HG03558 (cell line): Measurements from ENCODE around the gene SIPA1L3.
"Not testable (repeated sequence)": the region's sequence is repeated elsewhere in the genome, so short reads cannot be mapped to it uniquely, and the experiment has no call there.

Experiments
- ATAC-seq: cut with Tn5 transposase; IDR thresholded peaks from one replicate; pipeline ENCODE4 v1.9.1; 2021; ENCODE audit warnings: moderate number of reproducible peaks; ENCODE audit not compliant: unreplicated experiment; ENCODE audit errors: extremely low read depth

SIPA1L3 gene

DNA sequence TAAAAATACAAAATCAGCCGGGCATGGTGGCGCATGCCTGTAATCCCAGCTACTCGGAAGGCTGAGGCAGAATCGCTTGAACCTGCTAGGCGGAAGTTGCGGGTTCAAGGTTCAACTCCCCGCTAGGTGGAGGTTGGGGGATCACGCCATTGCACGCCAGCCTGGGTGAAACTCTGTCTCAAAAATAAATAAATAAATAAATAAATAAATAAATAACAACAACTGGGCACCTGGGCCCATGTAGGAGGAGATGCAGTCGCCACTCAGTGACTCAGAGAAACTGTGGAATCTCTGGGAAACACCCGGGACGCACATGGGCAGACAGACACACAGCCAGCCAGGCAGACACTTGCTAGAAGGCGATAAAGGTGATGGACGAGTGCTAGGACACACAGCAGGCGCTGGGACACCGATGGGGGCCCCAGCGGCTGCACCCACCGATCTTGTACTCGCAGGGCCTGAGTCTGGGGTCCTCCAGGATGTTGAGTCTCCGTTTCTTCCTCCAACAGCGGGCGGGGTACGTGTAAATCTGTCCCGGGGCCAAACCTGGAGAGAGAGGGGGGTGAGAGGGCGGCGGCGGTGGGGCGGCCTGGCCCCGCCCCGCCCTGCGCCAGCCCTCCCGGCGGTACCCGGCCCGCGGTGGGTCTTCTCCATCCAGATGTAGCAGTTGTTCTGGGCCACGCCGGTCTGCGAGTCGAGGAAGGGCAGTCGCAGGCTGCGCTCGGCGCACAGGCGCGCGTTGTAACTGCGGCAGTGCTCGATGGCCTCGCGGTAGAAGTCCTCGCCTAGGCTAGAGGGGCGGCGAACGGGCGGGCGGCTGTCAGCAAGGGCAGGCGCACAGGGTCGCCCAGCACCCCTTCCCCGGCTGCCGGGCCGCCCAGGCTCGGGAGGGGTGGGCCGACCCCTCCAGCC is 315.2 kb downstream of the SIPA1L3 start:
- no peak for ATAC-seq

DNA sequence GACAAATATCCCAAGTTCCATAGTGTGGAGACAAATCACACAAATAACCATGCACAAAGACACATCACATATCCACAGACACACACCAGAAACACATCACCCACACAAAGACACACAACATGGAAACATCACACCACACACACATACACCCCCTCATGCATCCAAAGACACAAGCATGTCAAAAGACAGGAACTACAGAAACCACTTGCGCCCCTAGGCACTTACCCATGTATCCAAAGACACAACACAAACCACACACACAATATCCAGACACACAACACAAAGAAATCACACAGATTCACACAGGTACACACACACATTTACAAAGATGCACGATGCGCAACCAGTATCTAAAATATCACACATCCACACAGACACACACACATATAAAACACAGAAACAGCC is 316.1 kb downstream of the SIPA1L3 start:
- no peak for ATAC-seq

DNA sequence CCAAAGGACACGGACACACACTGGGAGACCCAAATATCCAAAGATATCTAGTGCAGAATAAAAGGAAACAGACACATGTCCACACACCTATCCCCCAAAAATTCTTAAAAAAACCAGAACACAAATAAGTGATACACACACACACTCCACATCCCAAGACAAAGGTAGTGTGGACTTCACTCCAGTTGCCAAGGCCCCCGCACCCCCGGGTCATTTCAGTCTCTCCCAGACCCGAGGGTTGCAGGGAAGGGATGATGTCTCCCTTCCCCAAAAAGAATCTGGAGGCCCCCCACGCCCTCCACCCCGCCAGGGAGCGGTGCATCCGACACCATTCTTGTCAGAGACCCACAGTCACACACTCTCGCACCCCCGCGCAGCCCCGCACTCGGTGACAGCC is 316.6 kb downstream of the SIPA1L3 start:
- no peak for ATAC-seq

DNA sequence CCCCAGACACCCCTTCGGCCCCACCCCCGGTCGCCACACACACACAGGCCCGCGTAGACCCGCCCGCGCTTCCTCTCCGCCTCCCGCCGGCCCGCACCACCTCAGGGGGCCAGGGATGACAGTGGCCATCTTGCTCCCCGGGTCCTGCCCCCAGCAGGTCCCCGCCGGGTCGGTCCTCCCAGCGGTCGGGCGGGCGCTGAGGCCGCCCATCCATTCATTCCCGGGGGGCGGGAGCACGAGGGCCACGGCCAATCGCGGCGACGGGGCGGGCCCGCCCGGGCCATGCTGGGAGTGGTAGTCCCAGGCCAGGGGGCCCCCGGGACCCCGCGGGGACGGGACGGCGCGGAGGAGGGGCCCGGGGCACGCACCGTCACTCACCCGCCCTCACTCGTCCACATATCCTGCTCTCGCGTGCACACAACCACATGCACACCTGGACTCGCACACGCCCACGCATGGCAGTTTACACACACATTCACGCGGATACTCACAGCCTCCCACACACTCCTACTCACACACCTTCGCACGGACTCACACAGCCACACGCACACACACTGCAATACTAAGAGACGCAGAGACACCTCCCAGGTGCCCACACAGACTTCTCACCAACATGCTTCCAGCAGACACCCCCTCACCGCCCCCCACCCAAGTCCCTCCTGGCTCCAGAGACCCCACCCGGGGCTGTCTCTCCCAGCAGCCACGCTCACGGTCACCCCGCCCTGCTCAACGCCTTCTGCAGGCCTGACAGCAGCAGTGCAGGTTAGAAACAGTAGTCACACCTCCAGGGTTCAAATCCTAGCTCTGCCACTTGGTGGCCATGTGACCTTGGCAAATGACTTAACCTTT is 317.2 kb downstream of the SIPA1L3 start, which contains the start of gene DPF1:
TSS of gene DPF1 (minus strand) at position 209 of the 849 bp plus-strand sequence. CDS start at position 129, 80 bp downstream.
- no peak for ATAC-seq

DNA sequence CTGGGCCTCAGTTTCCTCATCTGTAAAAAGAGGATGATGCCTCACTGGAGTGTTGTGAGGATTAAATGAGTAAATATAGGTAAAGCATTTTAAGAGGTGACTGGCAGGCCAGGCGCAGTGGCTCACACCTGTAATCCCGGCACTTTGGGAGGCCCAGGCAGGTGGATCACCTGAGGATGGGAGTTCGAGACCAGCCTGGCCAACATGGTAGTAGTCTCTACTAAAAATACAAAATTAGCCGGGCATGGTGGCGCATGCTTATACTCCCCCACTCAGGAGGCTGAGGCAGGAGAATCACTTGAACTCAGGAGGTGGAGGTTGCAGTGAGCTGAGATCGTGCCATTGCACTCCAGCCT is 317.8 kb downstream of the SIPA1L3 start:
- not testable (repeated sequence) for ATAC-seq

DNA sequence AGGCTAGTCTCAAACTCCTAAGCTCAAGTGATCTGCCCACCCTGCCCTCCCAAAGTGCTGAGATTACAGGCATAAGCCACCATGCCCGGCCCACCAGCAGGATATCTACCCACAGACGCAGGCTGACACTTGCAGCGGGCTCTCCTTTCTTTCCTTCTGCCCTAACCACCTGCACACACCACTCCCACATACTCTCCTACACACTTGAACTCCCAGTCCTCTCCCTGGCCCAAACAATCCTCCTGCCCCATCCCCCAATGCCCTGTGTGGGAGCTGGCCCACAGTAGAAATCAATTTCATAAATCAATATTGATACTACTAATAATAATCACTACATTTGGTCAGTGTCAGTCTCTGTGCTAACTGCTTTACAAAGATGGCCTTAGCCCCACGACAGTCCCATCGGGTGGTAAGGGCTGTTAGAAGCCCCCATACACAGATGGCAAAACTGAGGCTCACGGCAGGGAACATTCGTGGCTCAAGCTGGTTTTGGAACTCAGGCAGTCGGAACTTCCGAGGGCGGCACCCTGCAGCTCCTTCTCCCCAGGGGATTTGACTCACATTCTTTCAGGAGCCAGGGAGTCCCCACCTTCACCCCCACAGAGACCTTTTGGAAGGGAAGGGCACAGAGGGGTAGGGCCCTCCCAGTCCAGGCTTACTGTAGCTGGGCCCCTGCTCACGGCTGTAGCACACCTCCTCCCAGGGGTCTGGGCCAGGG is 320.4 kb downstream of the SIPA1L3 start:
- ATAC-seq = no peak

DNA sequence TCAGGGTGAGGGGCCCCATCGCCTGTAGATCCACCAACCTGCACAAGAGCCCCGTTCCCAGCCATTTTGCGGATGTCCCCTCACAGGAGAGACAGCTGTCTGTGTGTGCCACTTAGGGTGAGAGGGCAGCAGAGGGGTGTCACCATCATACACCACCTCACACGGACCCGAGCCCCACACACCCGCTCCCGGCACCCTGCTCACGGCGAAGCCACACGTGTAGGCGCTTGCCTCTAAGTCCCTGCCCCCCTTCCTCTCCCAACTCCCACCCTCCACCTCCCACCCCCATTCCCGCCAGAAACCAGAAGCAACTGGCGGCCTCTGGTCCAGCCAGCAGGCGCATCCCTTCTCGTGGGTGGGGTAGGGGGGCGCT is 321.0 kb downstream of the SIPA1L3 start:
- no peak for ATAC-seq

DNA sequence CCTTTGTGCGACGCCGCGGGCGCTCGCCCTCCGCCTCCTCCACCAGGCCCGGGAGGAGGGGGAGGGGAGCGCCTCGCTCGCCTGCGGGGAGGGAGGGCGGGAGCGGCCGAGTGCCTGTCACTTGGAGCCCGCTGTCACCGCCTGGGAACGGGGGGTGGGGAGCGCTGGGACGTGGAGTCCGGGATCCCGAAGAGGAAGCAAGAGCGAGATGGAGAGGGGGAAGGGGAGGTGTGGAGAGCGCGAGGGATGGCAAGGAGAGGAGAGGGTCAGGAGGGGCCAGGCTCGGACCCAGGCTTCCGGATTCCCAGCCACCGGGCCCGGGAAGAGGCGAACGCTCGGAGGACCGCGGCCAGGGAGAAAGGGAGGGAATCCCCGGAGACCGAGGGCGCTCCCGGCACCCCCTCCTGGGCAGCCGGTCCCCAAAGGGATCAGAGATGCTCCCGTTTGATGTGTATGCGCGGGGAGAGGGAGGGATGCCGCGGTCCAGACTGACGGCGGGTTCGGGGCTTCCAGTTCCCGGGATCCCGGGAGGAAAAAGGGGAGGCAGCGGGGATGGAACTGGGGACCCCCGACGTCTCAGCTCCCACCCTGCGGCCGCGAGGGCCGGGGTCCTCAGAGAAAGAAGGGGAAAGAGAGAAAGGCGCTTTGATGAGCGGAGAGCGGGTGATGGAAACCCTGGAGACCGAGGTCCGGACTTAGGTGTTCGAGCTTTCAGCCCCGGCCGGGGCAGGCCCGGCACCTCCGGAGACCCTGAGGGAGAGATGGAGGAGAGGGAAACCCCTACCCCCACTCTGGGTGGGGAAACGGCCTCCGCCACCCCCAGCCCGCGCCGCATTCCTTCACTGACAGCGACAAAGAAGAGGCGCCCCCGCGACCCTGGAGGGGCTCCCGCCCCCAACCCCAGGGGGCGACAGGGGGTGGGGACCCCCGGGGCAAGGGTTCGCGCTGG is 321.8 kb downstream of the SIPA1L3 start:
- no peak for ATAC-seq

DNA sequence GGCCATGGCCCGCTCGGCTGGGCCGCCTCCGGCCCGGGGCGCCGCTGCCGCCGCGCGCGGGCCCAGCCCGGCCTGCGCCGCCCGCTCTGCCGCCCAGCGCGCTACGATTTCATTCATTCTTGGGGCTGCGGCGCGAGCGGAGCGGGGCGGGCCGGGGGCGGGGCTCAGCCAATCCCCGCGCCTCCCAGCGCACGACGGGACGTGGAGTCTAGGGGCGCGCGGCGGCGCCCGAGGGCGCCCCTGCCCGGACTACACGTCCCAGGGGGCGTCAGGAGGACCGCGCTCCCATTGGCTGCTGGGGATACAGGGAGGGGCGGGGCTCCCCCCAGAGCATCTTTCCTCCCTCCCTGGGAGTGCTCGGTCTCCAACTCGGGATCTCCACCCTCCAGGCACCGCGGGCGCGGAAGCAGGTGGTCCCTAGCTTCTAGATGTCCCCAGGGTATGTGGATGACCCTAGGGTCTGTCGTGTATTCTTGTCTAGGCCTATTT is 322.6 kb downstream of the SIPA1L3 start:
- ATAC-seq = no peak

DNA sequence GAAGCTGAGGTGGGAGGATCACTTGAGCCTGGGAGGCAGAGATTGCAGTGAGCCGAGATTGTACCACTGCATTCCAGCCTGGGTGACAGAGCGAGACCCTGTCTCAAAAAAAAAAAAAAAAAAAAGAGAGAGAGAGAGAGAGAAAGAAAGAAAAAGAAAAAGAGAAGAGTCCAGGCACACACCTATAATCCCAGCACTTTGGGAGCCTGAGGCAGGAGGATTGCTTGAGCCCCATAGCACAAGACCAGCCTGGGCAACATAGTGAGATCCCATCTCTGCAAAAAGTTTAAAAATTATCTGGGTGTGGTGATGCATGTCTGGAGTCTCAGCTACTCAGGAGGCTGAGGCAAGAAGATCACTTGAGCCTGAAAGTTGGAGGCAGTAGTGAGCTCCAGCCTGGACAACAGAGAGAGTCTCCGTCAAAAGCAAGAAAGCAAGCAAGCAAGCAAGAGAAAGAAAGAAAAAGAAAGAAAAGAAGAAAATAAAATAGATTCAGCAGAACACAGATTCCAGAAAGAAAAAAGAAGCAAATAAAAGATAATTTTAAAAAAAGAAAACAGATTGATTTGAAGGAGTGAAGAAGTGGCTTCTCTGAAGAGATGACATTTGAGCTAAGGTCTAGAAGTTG is 323.6 kb downstream of the SIPA1L3 start:
- ATAC-seq = not testable (repeated sequence)

DNA sequence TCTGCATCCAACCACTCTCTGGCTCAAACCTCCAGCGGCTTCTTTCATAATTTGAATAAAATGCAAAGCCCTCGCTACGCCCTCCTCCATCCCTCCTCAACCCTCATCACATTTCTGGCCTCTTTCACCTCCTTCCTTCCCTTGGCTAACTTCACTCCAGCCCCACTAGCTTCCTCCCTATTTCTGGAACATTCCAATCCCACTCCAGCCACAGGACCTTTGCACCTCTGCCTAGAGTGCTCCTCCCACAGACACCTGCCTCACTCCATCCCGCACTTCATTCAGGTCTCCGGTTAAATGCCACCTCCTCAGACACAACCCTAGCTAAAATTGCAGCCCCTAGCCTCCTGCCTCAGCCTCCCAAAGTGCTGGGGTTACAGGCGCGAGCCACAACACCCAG is 324.9 kb downstream of the SIPA1L3 start:
- no peak for ATAC-seq

DNA sequence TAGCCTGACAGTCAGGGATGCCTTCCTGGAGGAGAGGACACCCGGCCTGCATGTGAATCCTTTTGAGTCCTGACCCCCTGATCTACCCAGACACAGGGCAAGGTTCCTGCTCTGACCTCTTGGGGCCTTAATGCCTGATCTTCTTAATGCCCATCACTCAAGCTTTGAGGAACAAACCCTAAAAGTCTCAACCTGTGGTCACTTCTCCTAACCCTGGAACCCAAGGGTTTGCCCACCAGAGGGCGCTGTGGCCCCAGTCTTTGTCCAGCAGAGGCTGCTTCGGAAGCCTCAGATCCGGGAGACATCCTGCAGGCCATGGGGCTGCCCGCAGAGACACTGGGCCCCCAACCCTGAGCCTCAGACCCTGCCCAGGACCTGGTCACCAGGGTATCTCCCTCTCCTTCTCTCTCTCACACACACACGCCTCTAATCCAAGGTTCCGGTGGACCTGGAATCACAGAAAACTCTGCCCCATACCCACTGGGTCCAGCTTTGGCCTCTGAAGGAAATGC is 326.8 kb downstream of the SIPA1L3 start:
- no peak for ATAC-seq

DNA sequence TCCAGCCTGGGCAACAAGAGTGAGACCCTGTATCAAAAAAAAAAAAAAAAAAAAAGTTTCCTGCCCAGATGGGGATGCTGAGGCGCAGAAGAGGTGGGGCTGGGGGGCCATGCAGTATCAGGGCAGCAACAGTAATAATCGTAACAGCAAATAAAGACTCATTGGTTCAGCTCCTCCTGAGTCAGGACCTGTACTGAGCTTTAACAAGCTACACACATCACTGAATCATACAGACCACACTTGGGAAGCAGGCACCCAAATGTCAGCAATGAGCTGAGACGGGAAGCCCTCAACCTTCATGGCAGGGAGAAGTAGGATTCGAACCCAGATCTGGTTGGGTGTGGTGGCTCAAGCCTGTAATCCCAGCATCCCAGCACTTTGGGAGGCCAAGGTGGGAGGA is 327.6 kb downstream of the SIPA1L3 start:
- ATAC-seq = no peak

DNA sequence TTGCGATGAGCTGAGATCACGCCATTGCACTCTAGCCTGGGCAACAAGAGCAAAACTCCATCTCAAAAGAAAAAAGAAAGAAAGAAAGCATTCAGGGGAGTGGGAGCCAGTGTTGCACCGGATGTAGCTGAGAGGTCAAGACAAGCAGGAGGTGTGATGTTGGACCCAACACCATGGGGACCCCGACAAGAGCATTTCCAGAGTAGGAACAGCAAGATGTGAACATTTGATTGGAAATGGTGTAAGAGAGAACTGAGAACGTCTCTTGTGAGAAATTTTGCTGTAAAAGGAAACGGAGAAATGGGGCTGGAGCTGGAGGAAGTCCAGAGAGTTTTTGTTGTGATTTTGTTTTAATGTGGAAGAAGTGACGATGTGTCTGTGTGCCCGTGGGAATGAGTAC is 332.8 kb downstream of the SIPA1L3 start:
- no peak for ATAC-seq

DNA sequence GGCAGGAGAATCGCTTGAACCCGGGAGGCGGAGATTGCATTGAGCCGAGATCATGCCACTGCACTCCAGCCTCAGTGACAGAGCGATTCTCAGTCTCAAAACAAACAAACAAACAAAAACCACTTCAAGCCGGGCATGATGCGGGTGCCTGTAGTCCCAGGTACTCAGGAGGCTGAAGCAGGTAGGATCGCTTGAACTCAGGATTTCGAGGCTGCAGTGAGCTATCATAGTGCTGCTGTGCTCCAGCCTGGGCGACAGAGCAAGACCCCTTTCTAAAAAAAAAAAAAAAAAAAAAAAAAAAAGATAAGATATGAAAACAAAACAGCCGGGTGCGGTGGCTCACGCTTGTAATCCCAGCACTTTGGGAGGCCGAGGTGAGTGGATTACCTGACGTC is 336.3 kb downstream of the SIPA1L3 start:
- ATAC-seq = no peak

DNA sequence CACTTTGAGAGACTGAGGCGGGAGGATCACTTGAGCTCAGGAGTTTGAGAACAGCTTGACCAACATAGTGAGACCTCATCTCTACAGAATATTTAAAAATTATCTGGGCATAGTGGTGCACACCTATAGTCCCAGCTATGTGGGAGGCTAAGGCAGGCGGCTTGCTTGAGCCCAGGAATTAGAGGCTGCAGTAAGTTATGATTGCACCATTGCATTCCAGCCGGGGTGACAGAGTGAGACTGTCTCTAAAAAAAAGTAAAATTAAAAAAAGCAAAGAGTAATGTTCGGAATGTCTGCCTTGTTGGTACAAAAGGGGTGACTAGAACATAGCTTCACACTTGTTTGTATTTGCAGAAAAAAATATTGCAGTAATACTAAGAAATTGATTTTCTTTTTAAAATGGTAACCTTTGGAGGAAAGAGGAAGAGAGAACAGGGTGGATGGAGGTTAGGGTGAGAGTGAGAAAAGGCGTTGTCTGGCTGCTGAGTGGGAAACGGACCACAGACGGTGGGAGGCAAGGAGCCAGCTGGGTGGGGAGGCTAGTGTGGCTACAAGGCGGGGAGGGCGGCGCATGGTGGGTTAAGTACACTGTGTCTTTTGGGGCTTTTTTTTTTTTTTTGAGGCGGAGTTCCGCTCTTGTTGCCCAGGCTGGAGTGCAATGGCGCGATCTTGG is 339.0 kb downstream of the SIPA1L3 start:
- no peak for ATAC-seq

DNA sequence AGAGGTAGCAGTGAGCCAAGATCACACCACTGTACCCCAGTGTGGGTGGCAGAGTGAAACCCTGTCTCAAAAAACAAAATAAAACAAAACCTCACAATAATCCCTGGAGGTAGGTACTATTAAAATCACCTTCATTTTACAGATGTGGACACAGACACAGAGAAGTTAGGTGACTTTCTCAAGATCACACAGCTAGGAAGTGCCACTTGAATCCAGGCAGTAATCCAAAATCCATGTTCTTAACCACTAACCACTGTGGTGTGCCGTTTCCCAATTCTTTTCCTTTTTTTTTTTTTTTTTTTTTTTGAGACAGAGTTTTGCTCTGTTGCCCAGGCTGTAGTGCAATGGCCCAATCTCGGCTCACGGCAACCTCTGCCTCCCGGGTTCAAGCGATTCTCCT is 340.1 kb downstream of the SIPA1L3 start:
- ATAC-seq = no peak

DNA sequence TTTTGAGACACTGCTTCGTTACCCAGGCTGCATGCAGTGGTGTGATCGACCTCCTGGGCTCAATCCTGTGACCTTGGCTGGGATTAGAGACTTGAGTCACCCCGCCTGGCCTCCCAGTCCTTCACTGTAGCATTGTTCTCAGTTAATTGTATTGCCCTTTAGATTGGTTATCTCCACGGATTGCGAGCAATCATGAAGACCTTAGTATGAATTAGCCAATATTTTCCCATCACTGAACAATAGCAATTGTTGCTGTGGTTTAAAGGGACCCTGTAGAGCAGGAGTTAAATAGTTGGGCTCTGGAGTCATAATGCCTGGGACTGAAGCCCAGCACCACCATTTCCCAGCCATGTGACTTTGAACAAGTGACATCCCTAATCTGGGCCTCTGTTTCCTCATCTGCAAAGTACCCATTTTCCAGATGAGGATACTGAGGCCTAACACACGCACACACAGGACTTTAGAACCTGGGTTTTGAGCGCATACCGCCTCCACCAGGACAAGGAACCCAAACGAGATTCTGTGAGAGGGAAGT is 340.8 kb downstream of the SIPA1L3 start:
- no peak for ATAC-seq
